Fibroblast of lung (primary cell): Measurements from ENCODE around the gene CLINT1. TPM values are rescaled to one million over a fixed set of nuclear protein-coding genes. Genes with fewer than 3 reads are reported as not detected.

Experiments used
- DNase-seq, 2 donors: peaks; one replicate each; pipeline versions ENCODE4 v3.0.0 to v3.0.0-alpha.2; 2010; ENCODE audit warnings: low read depth in 2 of 2
- H2AFZ ChIP-seq: 2 replicates; pipeline ENCODE4 v1.5.1; 2012; ENCODE audit warnings: low read length, control low read depth, inconsistent platforms
- H3K27ac ChIP-seq: 2 replicates; pipeline ENCODE4 v1.5.1; 2011; ENCODE audit warnings: low read length, control low read depth; ENCODE audit not compliant: insufficient read depth
- H3K27me3 ChIP-seq: 2 replicates; pipeline ENCODE4 v1.5.1; 2011; ENCODE audit warnings: mild to moderate bottlenecking, low read length; ENCODE audit not compliant: control insufficient read depth, insufficient read depth
- H3K36me3 ChIP-seq: 2 replicates; pipeline ENCODE4 v1.5.1; 2011; ENCODE audit warnings: low read length; ENCODE audit not compliant: control insufficient read depth, insufficient read depth
- H3K4me1 ChIP-seq: 2 replicates; pipeline ENCODE4 v1.5.1; 2011; ENCODE audit warnings: low read length; ENCODE audit not compliant: control insufficient read depth, insufficient read depth; ENCODE audit errors: extremely low read depth
- H3K4me2 ChIP-seq: 2 replicates; pipeline ENCODE4 v1.5.1; 2011; ENCODE audit warnings: low read length, control low read depth; ENCODE audit not compliant: insufficient read depth; ENCODE audit errors: extremely low read depth
- H3K4me3 ChIP-seq, 4 experiments: fragments of 200-600 bp in 1 of 4; sonication (generic) in 1 of 4; replicated peaks in 1 of 4; 2 replicates each; pipeline ENCODE4 v1.5.1; 2011 to 2016; ENCODE audit warnings: low read length in 4 of 4, low read depth in 3 of 4, mild to moderate bottlenecking in 3 of 4, control low read depth in 2 of 4, inconsistent platforms in 1 of 4, mixed read lengths in 1 of 4; ENCODE audit not compliant: insufficient read depth in 1 of 4; ENCODE audit errors: control extremely low read depth in 1 of 4
- H3K79me2 ChIP-seq: 2 replicates; pipeline ENCODE4 v1.5.1; 2012; ENCODE audit warnings: mild to moderate bottlenecking, low read length, inconsistent platforms; ENCODE audit not compliant: control insufficient read depth, insufficient read depth
- H3K9ac ChIP-seq: 2 replicates; pipeline ENCODE4 v1.5.1; 2011; ENCODE audit warnings: mild to moderate bottlenecking, low read length, control low read depth; ENCODE audit not compliant: insufficient read depth
- H3K9me3 ChIP-seq: 2 replicates; pipeline ENCODE4 v1.5.1; 2012; ENCODE audit warnings: low read depth, low read length; ENCODE audit not compliant: control insufficient read depth, insufficient read depth
- H4K20me1 ChIP-seq: 2 replicates; pipeline ENCODE4 v1.5.1; 2011; ENCODE audit warnings: low read length; ENCODE audit not compliant: control insufficient read depth, insufficient read depth; ENCODE audit errors: extremely low read depth
- EZH2 ChIP-seq: IDR thresholded peaks from 2 replicates; pipeline ENCODE4 v1.5.1; 2012; ENCODE audit warnings: low read length, control low read depth, mild to moderate bottlenecking; ENCODE audit errors: missing control alignments
- polyA plus RNA-seq, 2 donors: library from polyadenylated mRNA; depleted of rRNA in 1 of 2; stranded (reverse) in 1 of 2; unstranded in 1 of 2; fragments of >200 nt; gene quantifications; 2 replicates each; pipeline ENCODE4 v1.2.1, GENCODE V29; 2011 to 2012; ENCODE audit warnings: missing spikeins in 1 of 2
- total RNA-seq: library from RNA; depleted of rRNA; stranded (reverse); fragments of >200 nt; gene quantifications from 2 replicates; pipeline ENCODE4 v1.2.1, GENCODE V29; 2014
- TF ChIP-seq, protein P1 (sequence below), 2 donors: IDR thresholded peaks in 1 of 2; conservative IDR thresholded peaks in 1 of 2; 1 replicate in 1 of 2; 2 replicates in 1 of 2; pipeline ENCODE4 v1.5.1; 2011 to 2012; ENCODE audit warnings: low read length in 2 of 2, control low read depth in 1 of 2, inconsistent platforms in 1 of 2, low read depth in 1 of 2, mild to moderate bottlenecking in 1 of 2

Gene CLINT1
- total and polyA plus RNA-seq, 2 donors (not counting 1 experiment from before 2014, with no cell fraction given) = 82.4 to 99.0 TPM

DNA sequence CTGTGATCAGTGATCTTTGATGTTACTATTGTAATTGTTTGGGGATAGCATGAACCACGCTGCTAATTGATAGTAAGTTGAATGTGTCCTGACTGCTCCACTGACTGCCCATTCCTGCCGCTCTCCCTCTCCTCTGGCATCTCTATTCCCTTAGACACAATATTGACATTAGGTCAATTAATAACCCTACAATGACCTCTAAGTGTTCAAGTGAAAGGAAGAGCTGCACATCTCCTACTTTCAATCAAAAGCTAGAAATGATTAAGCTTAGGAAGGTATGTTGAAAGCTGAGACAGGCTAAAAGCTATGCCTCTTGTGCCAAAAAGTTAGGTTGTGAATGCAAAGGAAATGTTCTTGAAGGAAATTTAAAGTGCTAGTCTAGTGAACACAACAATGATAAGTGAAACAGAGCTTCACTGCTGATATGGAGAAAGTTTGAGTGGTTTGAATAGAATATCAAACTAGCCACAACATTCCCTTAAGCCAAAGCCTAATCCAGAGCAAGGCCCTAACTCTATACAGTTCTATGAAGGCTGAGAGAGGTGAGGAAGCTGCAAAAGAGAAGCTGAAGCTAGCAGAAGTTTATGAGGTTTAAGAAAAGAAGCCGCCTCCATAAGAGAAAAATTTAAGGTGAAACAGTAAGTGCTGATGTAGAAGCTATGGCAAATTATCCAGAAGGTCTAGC, 12.9 kb downstream of the CLINT1 start:
- Histone ChIP-seq H2AFZ (no peak overlapping the region), H4K20me1 (peaks cover 5% of the 10 kb centered on the region), H3K4me3 (no peak overlapping the region), H3K9ac (no peak overlapping the region), H3K27ac (no peak overlapping the region), H3K9me3 (no peaks in the 10 kb centered on the region), H3K36me3 (peaks cover 2% of the 10 kb centered on the region), H3K79me2 (peaks cover 48% of the 10 kb centered on the region), H3K4me2 (no peak overlapping the region), H3K4me1 (no peaks in the 10 kb centered on the region), H3K27me3 (no peaks in the 10 kb centered on the region)
- DNase-seq = no peak
- TF ChIP-seq, protein P1, sequence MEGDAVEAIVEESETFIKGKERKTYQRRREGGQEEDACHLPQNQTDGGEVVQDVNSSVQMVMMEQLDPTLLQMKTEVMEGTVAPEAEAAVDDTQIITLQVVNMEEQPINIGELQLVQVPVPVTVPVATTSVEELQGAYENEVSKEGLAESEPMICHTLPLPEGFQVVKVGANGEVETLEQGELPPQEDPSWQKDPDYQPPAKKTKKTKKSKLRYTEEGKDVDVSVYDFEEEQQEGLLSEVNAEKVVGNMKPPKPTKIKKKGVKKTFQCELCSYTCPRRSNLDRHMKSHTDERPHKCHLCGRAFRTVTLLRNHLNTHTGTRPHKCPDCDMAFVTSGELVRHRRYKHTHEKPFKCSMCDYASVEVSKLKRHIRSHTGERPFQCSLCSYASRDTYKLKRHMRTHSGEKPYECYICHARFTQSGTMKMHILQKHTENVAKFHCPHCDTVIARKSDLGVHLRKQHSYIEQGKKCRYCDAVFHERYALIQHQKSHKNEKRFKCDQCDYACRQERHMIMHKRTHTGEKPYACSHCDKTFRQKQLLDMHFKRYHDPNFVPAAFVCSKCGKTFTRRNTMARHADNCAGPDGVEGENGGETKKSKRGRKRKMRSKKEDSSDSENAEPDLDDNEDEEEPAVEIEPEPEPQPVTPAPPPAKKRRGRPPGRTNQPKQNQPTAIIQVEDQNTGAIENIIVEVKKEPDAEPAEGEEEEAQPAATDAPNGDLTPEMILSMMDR (conservative IDR thresholded peaks at IDR 0.05 in 1 of 2, IDR thresholded peaks at IDR 0.05 in 1 of 2; ENCODE audit: low read depth in 1 of 2, low read length in 2 of 2) = no peak
- TF ChIP-seq EZH2 = no peak

DNA sequence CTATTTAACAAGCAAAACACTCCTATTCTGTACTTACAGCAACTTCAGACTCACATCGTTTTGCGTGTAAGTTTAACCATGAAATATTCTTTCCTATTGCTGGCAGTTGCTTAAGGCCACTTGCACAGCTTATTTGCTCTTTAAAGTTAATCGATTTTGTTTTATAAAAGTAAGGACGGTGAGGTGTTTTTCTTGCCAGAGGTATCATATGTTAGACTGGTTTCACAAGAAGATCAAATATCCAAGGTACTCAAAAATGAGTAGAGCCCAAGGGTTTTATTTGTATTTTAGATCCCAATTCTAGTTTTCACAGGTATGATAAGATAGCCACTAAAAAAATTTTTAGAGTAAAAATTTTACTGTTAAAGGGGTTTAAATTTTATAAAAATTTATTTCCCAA, 16.2 kb downstream of the CLINT1 start:
- peaks cover 29% of the 10 kb centered on the region for H3K79me2 ChIP-seq
- DNase-seq = no peak
- no peak overlapping the region for H2AFZ ChIP-seq
- H3K9me3 ChIP-seq = no peaks in the 10 kb centered on the region
- no peak overlapping the region for H3K4me2 ChIP-seq
- no peak overlapping the region for H3K27ac ChIP-seq
- H3K36me3 ChIP-seq = peaks cover 2% of the 10 kb centered on the region
- H4K20me1 ChIP-seq = peaks cover 3% of the 10 kb centered on the region
- H3K4me1 ChIP-seq = no peaks in the 10 kb centered on the region
- TF ChIP-seq, protein P1 (conservative IDR thresholded peaks at IDR 0.05 in 1 of 2, IDR thresholded peaks at IDR 0.05 in 1 of 2; ENCODE audit: low read depth in 1 of 2, low read length in 2 of 2) = no peak
- TF ChIP-seq EZH2 = no peak
- H3K4me3 ChIP-seq = no peak overlapping the region
- H3K27me3 ChIP-seq = no peaks in the 10 kb centered on the region
- H3K9ac ChIP-seq = no peak overlapping the region

DNA sequence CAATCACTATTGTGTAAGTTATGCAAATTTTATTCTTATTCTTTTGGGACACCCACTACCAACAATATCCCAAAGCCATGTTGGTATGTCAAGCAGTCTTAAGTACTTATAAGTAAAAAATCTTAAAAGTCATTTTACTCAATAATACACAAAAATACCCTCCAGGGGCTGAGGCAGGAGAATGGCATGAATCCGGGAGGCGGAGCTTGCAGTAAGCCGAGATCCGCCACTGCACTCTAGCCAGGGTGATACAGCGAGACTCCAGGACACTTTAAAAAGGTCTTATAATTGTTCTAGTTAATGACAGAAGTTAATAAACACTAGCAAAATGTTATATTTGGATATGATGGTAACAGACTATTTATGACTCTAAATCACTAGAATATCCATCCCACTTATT, 16.8 kb downstream of the CLINT1 start:
- H3K4me1 ChIP-seq = no peaks in the 10 kb centered on the region
- H4K20me1 ChIP-seq = peaks cover 3% of the 10 kb centered on the region

More for the DNA sequence above, 16.8 kb downstream of the CLINT1 start:
- no peak for TF ChIP-seq EZH2
- TF ChIP-seq, protein P1 (conservative IDR thresholded peaks at IDR 0.05 in 1 of 2, IDR thresholded peaks at IDR 0.05 in 1 of 2; ENCODE audit: low read depth in 1 of 2, low read length in 2 of 2) = no peak
- no peaks in the 10 kb centered on the region for H3K9me3 ChIP-seq
- H3K4me2 ChIP-seq = no peak overlapping the region
- no peaks in the 10 kb centered on the region for H3K36me3 ChIP-seq
- H2AFZ ChIP-seq = no peak overlapping the region
- DNase-seq = no peak
- no peaks in the 10 kb centered on the region for H3K27me3 ChIP-seq
- no peak overlapping the region for H3K27ac ChIP-seq
- H3K79me2 ChIP-seq = peaks cover 25% of the 10 kb centered on the region
- no peak overlapping the region for H3K9ac ChIP-seq
- H3K4me3 ChIP-seq = no peak overlapping the region
